Activated T-cell treated with anti-CD3 and anti-CD28 coated beads for 24 hours (primary cell): ENCODE measurements around the gene CILP2.

Experiments
- DNase-seq: peaks from one replicate; pipeline ENCODE4 v3.0.0-alpha.2; 2020; ENCODE audit warnings: low read depth

Gene CILP2

DNA sequence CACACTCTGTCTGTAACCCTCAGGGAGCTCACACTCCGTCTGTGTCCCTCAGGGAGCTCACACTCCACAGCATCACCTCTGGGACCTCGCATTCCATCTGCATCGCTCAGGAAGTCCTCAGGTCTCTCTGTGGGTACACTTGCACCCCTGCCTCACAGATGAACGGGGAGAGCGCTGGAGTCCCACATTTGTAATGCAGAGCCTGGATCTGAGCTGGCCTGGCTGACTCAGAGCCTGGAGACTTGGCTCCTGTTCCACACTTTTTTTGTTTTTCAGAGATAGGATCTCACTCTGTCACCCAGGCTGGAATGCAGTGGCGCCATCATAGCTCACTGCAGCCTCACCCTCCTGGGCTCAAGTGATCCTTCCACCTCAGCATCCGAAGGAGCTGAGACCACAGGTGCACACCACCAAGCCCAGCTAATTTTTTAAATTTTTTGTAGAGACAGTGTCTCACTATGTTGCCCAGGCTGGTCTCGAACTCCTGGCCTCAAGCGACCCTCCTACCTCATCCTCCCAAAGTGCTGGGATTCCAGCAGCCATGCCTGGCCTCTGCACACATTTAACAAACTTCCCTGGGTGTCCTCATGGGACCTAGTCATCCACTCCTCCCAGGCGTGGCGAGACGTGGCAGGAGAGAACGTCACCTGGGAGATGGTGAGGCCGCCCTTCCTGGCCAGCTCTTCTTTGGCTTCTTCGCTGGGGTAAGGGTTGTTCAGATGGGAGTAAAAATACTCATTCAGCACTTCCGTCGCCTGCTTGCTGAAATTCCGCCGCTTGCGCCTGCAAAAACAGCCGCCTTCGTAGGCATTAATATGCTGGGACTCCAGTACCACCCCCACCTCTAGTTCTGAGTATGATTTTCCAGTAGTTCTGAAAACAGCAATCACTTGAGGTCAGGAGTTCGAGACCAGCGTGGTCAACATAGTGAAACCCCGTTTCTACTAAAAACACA is 31.0 kb downstream of the CILP2 start:
- no peak for DNase-seq

DNA sequence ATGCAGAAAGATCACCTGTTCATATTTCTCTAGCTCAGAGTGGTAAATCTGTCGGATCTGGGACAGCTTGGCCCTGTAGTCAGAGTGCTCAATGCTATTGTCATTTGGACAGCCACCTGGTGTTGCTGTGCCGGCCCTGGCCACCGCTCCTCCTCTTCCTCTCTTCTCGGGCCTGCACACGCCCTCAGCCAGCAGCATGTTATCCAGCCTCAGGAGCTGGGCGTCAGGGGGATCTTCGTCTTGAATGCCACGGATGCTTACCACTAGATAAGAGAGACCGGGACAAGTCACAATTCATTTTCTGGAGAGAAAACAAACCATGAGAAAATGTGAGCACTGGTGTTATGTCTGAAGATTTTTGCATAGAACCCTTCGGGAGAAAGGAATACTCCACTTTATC is 32.5 kb downstream of the CILP2 start:
- DNase-seq: no peak

DNA sequence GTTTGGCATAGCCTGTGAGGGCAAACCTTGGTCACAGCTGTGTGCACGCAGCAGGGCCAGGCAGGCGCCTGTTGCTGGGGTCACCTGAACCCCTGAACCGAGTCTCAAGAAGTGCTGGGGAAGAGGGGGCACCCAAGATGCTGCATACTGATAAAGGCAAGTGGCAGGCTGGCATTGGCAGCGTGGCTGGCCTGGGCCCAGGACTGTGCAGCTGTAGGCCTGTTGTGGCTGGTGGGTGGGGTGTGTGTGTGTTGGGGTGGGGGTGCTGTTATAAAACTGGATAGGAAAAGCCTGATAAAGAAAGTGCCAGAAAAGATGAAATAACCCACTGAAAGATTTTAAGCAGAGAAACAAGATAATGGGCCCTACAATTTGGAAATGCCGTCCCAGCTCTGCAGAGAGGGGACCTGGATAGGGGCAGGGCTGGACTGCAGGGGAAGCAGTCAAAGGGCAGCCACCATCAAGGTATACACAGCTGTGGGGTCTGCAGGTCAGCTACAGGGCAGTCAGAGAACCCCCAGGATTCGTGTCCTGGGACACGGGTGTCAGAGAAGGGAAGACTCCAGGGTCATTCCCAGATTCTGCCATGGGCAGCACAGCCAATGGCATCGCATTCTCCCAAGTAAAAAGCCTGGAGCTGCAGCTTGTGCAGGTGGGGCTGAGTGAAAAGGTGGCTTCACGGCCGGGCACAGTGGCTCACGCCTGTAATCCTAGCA is 33.2 kb downstream of the CILP2 start:
- no peak for DNase-seq

GRCh38 chr19:19575411-19575810 is 37.3 kb downstream of the CILP2 start:
- DNase-seq: no peak

GRCh38 chr19:19578252-19578651 is 40.2 kb downstream of the CILP2 start:
- DNase-seq: no peak

GRCh38 chr19:19579533-19580361 is 41.7 kb downstream of the CILP2 start:
- DNase-seq: no peak

DNA sequence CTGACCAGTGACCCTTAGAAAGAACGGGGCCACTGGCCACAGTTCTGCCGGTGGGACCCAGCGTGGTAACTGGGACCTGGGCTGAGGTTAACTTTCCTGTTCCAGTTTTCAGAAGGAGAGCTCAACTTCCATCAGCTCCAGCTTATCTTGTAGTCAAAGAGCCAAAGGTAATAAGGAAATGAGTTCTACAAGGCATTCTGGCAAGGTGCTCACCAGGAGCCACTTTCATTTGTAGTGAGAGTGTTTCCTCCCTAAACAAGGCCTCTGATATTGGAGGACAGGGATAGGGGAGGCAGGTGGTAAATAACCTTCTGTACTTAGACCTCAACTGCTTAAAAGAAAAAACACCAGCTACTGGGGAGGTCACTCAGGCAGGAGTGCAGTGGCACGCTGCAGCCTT is 42.4 kb downstream of the CILP2 start:
- no peak for DNase-seq

GRCh38 chr19:19581391-19581790 is 43.3 kb downstream of the CILP2 start:
- DNase-seq: no peak

GRCh38 chr19:19582471-19582870 is 44.4 kb downstream of the CILP2 start:
- no peak for DNase-seq

DNA sequence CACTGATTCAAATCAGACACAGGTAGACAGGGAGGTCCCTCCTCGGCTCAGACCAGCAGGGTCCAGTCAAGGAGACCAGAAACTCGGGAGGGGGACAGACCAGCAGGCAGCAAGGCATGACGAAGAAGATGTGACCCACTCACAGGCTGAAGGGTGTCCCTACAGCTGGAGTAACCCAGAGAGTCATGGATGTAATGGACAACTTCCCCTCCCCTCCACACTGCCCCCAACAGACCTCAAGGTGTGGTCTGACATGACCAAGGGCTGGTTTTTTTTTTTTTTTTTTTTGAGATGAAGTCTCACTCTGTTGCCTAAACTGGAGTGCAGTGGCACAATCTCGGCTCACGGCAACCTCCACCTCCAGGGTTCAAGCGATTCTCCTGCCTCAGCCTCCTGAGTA is 46.3 kb downstream of the CILP2 start:
- DNase-seq: no peak

DNA sequence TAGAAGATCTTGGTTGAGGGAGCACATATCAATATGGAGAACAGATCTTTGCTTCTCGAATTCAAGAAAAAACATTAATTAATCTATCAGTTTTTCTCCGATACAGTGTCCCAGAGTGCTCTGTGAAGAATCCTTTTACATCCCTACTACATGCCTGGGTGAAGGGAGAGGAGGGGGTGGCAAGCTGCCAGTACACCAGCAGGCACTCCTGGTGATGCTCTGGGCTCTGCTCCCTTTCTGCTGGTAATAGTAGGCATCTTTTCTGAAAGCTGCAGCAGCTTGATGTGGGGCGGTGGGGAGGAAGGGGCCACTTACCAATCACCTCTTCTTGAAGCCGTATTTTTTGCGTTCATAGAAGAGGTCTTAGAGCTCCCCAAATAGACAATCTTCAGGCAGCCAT is 49.7 kb downstream of the CILP2 start:
- DNase-seq: no peak

- DNase-seq: no peak
Observed at GRCh38 chr19:19588546-19588945, 50.5 kb downstream of the CILP2 start.

GRCh38 chr19:19591133-19591825 is 53.2 kb downstream of the CILP2 start:
- DNase-seq: peak; percentile 62

DNA sequence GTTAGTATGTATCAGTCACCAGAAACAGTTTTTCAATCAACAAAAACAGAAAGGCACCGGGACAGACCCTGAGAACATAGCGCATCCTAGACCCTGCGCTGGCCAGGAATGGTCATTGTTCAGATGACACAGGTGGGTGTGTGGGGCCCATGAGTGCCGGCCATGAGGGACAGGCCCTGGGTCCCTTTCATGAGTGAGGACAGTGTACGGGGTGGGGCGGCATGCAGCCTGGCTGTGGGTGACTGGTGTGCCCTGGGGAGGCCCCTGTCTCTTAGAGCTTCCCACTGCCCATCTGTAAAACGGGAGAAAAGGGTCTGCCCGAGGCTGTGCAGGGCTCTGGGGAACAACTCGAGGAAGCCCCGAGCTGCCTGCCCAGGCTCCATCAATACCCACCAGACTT is 54.6 kb downstream of the CILP2 start:
- DNase-seq: no peak

DNA sequence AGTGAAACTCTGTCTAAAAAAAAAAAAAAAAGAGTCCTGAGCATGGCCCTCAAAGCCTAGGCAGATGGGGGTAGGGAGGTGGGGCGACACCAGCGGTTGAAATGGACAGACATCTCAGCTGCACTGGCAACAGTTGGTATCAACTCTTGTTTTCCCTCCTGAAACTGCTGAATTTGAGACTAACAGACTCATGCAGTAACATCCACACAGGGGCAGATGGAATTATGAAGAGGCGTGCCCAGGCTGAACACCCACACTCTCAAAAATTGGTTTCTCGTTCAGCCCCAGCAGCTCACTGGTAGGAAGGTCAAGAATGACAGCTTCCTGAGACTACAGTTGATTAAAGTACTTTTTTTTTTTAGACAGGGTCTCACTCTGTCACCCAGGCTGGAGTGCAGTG is 56.3 kb downstream of the CILP2 start:
- DNase-seq: no peak

DNA sequence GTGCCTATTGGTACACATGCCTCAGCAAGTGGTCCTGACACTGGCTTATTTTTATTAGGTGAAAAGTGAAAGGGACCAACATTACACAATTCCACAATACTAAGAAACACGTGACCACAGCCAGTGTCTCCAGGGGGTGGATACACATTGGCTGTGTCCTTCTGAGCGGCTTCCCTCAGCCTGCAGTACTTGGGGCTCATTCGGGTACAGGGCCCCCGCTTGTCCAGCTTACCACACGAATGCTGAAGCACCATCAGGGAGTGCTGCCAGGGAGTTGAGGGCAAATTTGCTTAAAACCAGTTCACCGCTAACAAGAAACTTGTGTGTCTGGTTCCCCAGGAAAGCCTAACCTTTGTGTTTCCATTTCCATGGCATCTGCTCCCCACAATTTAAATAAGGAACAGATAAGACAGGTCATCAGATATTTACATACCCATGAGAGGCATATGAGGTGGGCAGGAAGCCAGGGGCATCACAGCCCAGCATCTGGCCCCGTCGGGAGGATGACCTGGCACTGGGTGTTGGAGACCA is 57.2 kb downstream of the CILP2 start:
- DNase-seq: no peak
